HepG2 (cell line): ENCODE results near the gene DISP2. TPM values are rescaled to one million over a fixed set of nuclear protein-coding genes. Genes with fewer than 3 reads are reported as not detected.
A peak's percentile ranks its signal among the peaks of the same experiment; 100 is the strongest.

Experiments
- ATAC-seq: fragments of 200-7000 bp; cut with Tn5 transposase; 3 replicates; pipeline ENCODE4 v1.9.1; 2020; ENCODE audit warnings: mild to moderate bottlenecking, moderate library complexity
- BruUV-seq: library from RNA; stranded (reverse); fragments of 400-500 nt; replicated peaks from 2 replicates; lab custom pipeline; 2021; lab: Mats Ljungman, UMichigan
- CTCF ChIA-PET: fragments of 300-600 bp; formaldehyde crosslinking; extraction: SDS; loops from one replicate; lab custom pipeline; 2021; ENCODE audit warnings: low total read pairs, inconsistent platforms, low intra/inter-chr PET ratio; lab: Yijun Ruan, JAX
- POLR2A ChIA-PET: fragments of 350-600 bp; sonication (Branson Sonifier 250); formaldehyde crosslinking; loops from one replicate; lab custom pipeline; 2020; ENCODE audit warnings: antibody characterized with exemption, inconsistent platforms; lab: Yijun Ruan, JAX
- DNase-seq: peaks from one replicate; pipeline ENCODE4 v3.0.0-alpha.2; 2015; ENCODE audit warnings: low spot score
- FAIRE-seq: peaks from 3 replicates; lab custom pipeline; 2011; peaks lifted over from hg19 to GRCh38; lab: Jason Lieb, UNC
- H2AFZ ChIP-seq: one replicate; pipeline ENCODE4 v1.6.1; 2011; ENCODE audit warnings: low read length, inconsistent platforms
- H3K27ac ChIP-seq: fragments of 300-600 bp; 3 replicates; pipeline ENCODE4 v1.8.0; 2011; ENCODE audit warnings: mixed run types, mild to moderate bottlenecking, mixed read lengths, low read length, inconsistent platforms; ENCODE audit not compliant: insufficient read depth; ENCODE audit errors: extremely low read length
- H3K27me3 ChIP-seq, 2 experiments: fragments of 200-600 bp in 1 of 2; 2 replicates in 1 of 2; 3 replicates in 1 of 2; pipeline versions ENCODE4 v1.6.0 to v1.8.0; 2011; ENCODE audit warnings: low read length in 2 of 2, mild to moderate bottlenecking in 2 of 2, moderate library complexity in 2 of 2, inconsistent platforms in 1 of 2; ENCODE audit not compliant: insufficient read depth in 2 of 2, control insufficient read depth in 1 of 2
- H3K36me3 ChIP-seq, 2 experiments: fragments of 200-600 bp in 1 of 2; replicated peaks in 1 of 2; 2 replicates in 1 of 2; 3 replicates in 1 of 2; pipeline versions ENCODE4 v1.5.1 to v1.8.0; 2011; ENCODE audit warnings: low read length in 2 of 2, inconsistent platforms in 1 of 2; ENCODE audit not compliant: insufficient read depth in 2 of 2, control insufficient read depth in 1 of 2
- H3K4me1 ChIP-seq: 2 replicates; pipeline ENCODE4 v1.5.1; 2012; ENCODE audit warnings: low read length, inconsistent platforms; ENCODE audit not compliant: insufficient read depth
- H3K4me2 ChIP-seq: 2 replicates; pipeline ENCODE4 v1.6.0; 2011; ENCODE audit warnings: low read depth, low read length, inconsistent platforms
- H3K4me3 ChIP-seq, 3 experiments: fragments of 200-600 bp in 1 of 3; sonication (generic), shearing (Covaris generic) in 1 of 3; replicated peaks in 1 of 3; 2 replicates each; pipeline ENCODE4 v1.5.1; 2011 to 2016; ENCODE audit warnings: low read length in 3 of 3, inconsistent platforms in 2 of 3, low read depth in 2 of 3, mild to moderate bottlenecking in 2 of 3, control low read depth in 1 of 3, mixed read lengths in 1 of 3; ENCODE audit not compliant: insufficient read depth in 1 of 3
- H3K79me2 ChIP-seq: one replicate; pipeline ENCODE4 v1.6.1; 2011; ENCODE audit warnings: low read length, inconsistent platforms; ENCODE audit not compliant: insufficient read depth
- H3K9ac ChIP-seq: 2 replicates; pipeline ENCODE4 v1.6.0; 2011; ENCODE audit warnings: mild to moderate bottlenecking, low read depth, low read length, inconsistent platforms; ENCODE audit not compliant: insufficient read depth
- H3K9me3 ChIP-seq: 2 replicates; pipeline ENCODE4 v1.5.1; 2012; ENCODE audit warnings: mild to moderate bottlenecking, low read length
- H4K20me1 ChIP-seq: 2 replicates; pipeline ENCODE4 v1.6.0; 2011; ENCODE audit warnings: inconsistent platforms, mild to moderate bottlenecking, low read length, moderate library complexity; ENCODE audit not compliant: insufficient read depth
- CREM ChIP-seq, 2 experiments: sonication (generic) in 1 of 2; formaldehyde crosslinking in 1 of 2; IDR thresholded peaks; 2 replicates each; pipeline versions ENCODE4 v1.4.0 to v1.6.1; 2016 to 2020; ENCODE audit warnings: antibody characterized with exemption in 1 of 2, mild to moderate bottlenecking in 1 of 2, missing genetic modification reagents in 1 of 2
- DRAP1 ChIP-seq: IDR thresholded peaks from 2 replicates; pipeline ENCODE4 v1.6.1; 2016; ENCODE audit warnings: missing genetic modification reagents, missing compliant biosample characterization
- FOXA3 ChIP-seq: IDR thresholded peaks from 2 replicates; pipeline ENCODE4 v1.6.1; 2016; ENCODE audit warnings: missing genetic modification reagents, missing compliant biosample characterization
- KDM5A ChIP-seq: fragments of 200-600 bp; sonication (generic); IDR thresholded peaks from 2 replicates; pipeline ENCODE4 v1.7.0; 2018; ENCODE audit warnings: antibody characterized with exemption, mild to moderate bottlenecking, low read length, borderline replicate concordance
- NAIF1 ChIP-seq: sonication (generic); formaldehyde crosslinking; IDR thresholded peaks from 2 replicates; pipeline ENCODE4 v1.5.0; 2020; ENCODE audit warnings: mild to moderate bottlenecking, missing genetic modification reagents, borderline replicate concordance
- SNAPC5 ChIP-seq: sonication (generic); formaldehyde crosslinking; IDR thresholded peaks from 2 replicates; pipeline ENCODE4 v1.8.1; 2023; ENCODE audit warnings: mild to moderate bottlenecking, missing genetic modification reagents, borderline replicate concordance
- STAG1 ChIP-seq: sonication (generic); formaldehyde crosslinking; IDR thresholded peaks from 2 replicates; pipeline ENCODE4 v1.4.0; 2020; ENCODE audit warnings: missing genetic modification reagents
- TAF15 ChIP-seq: fragments of 200-400 bp; formaldehyde crosslinking; IDR thresholded peaks from one replicate; pipeline ENCODE4 v1.6.1; 2018; ENCODE audit warnings: mild to moderate bottlenecking, low read depth, low read length; ENCODE audit not compliant: poor library complexity, severe bottlenecking
- TOE1 ChIP-seq: sonication (generic); formaldehyde crosslinking; IDR thresholded peaks from 2 replicates; pipeline ENCODE4 v1.4.0; 2020; ENCODE audit warnings: mild to moderate bottlenecking, missing genetic modification reagents
- ZNF432 ChIP-seq: sonication (generic); formaldehyde crosslinking; IDR thresholded peaks from 2 replicates; pipeline ENCODE4 v1.5.0; 2020; ENCODE audit warnings: missing genetic modification reagents, mild to moderate bottlenecking, borderline replicate concordance
- ZNF619 ChIP-seq: sonication (generic); formaldehyde crosslinking; IDR thresholded peaks from 2 replicates; pipeline ENCODE4 v1.4.0; 2020; ENCODE audit warnings: mild to moderate bottlenecking, missing genetic modification reagents
- ZNF768 ChIP-seq: sonication (generic); formaldehyde crosslinking; IDR thresholded peaks from 2 replicates; pipeline ENCODE4 v1.4.0; 2020; ENCODE audit warnings: missing genetic modification reagents
- ZNF800 ChIP-seq: sonication (generic); formaldehyde crosslinking; IDR thresholded peaks from 2 replicates; pipeline ENCODE4 v1.4.0; 2020; ENCODE audit warnings: missing genetic modification reagents
- WGBS: methylation state at CpG from one replicate; pipeline ENCODE4 v1.1.6; 2017; ENCODE audit warnings: low lambda C conversion rate; 5-methylcytosine and 5-hydroxymethylcytosine counted together
- in situ Hi-C: cut with HindIII; loops from 2 replicates; pipeline ENCODE4 v1.10.0; 2017; ENCODE audit warnings: low pct_unique_long_range_greater_than_20kb; ENCODE audit not compliant: extremely low pct_ligation_motif_present
- intact Hi-C: fragments of 100-400 bp; cut with micrococcal nuclease; formaldehyde crosslinking; loops from one replicate; pipeline ENCODE4 v1.10.0; 2022; ENCODE audit not compliant: unreplicated experiment
- polyA plus RNA-seq, 8 experiments: library from polyadenylated mRNA; depleted of rRNA in 3 of 8; stranded (reverse) in 7 of 8; unstranded in 1 of 8; fragments of >200 nt; fragmentation: Illumina TruSeq in 4 of 8; extraction: Trizol in 4 of 8; gene quantifications; 2 replicates each; pipeline versions ENCODE4 v1.2.1 to v1.2.3, GENCODE V29; 2011 to 2016; ENCODE audit warnings: low read depth in 4 of 8, missing spikeins in 1 of 8, mixed read lengths in 1 of 8; ENCODE audit not compliant: insufficient read depth in 1 of 8
- total RNA-seq, 5 experiments: library from RNA; depleted of rRNA; stranded (reverse); fragments of >200 nt; fragmentation: Illumina TruSeq; extraction: Trizol; gene quantifications; 2 replicates each; pipeline ENCODE4 v1.2.3, GENCODE V29; 2016; ENCODE audit warnings: low read depth in 1 of 5
- TF ChIP-seq, protein P1 (sequence below): sonication (generic); formaldehyde crosslinking; IDR thresholded peaks from 2 replicates; pipeline ENCODE4 v1.5.0; 2020; ENCODE audit warnings: missing genetic modification reagents
- TF ChIP-seq, protein P2 (sequence below): sonication (generic); formaldehyde crosslinking; IDR thresholded peaks from 2 replicates; pipeline ENCODE4 v1.5.1; 2020; ENCODE audit warnings: missing genetic modification reagents, mild to moderate bottlenecking, borderline replicate concordance

Gene DISP2
- total and polyA plus RNA-seq, 2 of the 13 experiments (the other 11 are each of a cell fraction or from before 2014, with no cell fraction given) = 0.09 to 0.32 TPM

DNA sequence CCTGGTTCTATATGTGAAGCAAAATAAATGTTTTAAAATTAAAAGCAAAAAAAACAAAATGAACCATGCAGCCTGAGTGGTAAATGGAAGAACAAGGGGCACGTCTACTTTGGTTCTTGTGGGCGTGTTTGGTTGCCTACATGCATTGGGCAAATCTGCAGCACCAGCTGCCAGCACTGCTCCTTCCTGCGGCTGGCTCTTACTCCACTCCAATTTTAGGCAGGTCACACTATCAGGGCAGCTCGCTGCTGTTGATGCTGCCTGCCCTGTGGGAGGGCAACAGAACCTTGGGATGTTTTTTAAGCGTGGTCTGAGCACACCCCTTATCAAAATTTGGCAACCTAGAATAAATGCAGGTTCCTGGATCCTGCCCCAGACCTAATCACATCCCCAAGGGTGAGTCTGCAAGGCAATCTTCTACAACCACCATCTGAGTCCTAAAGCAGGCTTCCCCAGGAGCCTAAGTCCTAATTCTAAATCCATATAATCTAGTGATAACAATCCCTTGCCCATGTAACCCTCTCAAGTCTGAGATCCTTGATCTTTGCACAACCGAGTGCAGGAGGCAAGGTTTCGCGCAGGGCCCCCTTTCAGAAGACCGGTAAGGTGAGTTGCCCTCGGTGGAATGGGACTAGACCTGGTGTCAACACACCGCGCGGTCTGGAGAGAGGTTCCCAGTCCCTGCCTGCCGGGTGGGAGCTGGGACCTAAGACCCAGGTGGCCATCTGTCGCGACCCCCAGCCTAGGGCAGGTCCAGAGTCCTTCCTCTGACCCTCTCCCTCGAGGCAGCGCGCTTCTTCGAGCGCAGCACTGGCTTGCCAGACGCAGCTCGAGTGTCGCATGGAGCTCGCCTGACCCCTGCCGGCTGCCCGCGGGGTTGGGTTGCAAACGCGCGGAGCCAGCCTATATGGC is 63.5 kb downstream of the DISP2 start (continued):
- TF ChIP-seq KDM5A (no peak), ZNF768 (CRISPR knock-in tag) (peak; percentile 66; the same call in 1 of the 2 replicates), ZNF619 (CRISPR knock-in tag) (0 out of 2 replicates have a peak, but pooled peaks have one; percentile 36), ZNF800 (CRISPR knock-in tag) (peak; percentile 73), STAG1 (peak; percentile 95)
- TF ChIP-seq, all 625 proteins: peak for 105

- FAIRE-seq = no peak
- no peak overlapping the region for H3K9ac ChIP-seq
- CTCF ChIA-PET = no interaction called here
- H3K4me3 ChIP-seq = no peak overlapping the region
- no peaks in the 10 kb centered on the region for H3K36me3 ChIP-seq
- intact Hi-C loops (loop anchor here (5.0 kb wide), 1 partner anchor 102 kb away; the partner anchor contains the start of gene INAFM2), in situ Hi-C loops (loop anchor here (5.0 kb wide), 1 partner anchor 77 kb away; no protein-coding TSS in a partner anchor)
- no peaks in the 10 kb centered on the region for H3K9me3 ChIP-seq
- WGBS = 26% methylated on average over 4 of the region's 6 CpGs
- H3K27ac ChIP-seq = no peak overlapping the region
- H2AFZ ChIP-seq = no peak overlapping the region
- H3K4me2 ChIP-seq = no peak overlapping the region
- no peaks in the 10 kb centered on the region for H3K79me2 ChIP-seq
- no TSS peak for BruUV-seq
- H4K20me1 ChIP-seq = no peaks in the 10 kb centered on the region
- no peak for DNase-seq
- POLR2A ChIA-PET = interaction anchor here (1.7 kb wide), 1 partner anchor 15 kb away, joined by 3 read pairs; no protein-coding TSS in a partner anchor
- ATAC-seq = no peak
- H3K4me1 ChIP-seq = peaks cover 10% of the 10 kb centered on the region
- no peaks in the 10 kb centered on the region; a peak in 2 of 5 replicates for H3K27me3 ChIP-seq
- no peak for TF ChIP-seq ZNF432 (CRISPR knock-in tag)
- TF ChIP-seq, protein P1, sequence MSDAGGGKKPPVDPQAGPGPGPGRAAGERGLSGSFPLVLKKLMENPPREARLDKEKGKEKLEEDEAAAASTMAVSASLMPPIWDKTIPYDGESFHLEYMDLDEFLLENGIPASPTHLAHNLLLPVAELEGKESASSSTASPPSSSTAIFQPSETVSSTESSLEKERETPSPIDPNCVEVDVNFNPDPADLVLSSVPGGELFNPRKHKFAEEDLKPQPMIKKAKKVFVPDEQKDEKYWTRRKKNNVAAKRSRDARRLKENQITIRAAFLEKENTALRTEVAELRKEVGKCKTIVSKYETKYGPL (CRISPR knock-in tag) = no peak
- no peak for TF ChIP-seq TOE1 (CRISPR knock-in tag)
- TF ChIP-seq, protein P2, sequence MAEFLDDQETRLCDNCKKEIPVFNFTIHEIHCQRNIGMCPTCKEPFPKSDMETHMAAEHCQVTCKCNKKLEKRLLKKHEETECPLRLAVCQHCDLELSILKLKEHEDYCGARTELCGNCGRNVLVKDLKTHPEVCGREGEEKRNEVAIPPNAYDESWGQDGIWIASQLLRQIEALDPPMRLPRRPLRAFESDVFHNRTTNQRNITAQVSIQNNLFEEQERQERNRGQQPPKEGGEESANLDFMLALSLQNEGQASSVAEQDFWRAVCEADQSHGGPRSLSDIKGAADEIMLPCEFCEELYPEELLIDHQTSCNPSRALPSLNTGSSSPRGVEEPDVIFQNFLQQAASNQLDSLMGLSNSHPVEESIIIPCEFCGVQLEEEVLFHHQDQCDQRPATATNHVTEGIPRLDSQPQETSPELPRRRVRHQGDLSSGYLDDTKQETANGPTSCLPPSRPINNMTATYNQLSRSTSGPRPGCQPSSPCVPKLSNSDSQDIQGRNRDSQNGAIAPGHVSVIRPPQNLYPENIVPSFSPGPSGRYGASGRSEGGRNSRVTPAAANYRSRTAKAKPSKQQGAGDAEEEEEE (CRISPR knock-in tag) = no peak
- TF ChIP-seq NAIF1 (CRISPR knock-in tag) = no peak
- TF ChIP-seq CREM (IDR thresholded peaks at IDR 0.05) = no peak
- no peak for TF ChIP-seq CREM (CRISPR knock-in tag; IDR thresholded peaks at IDR 0.05)
- no peak for TF ChIP-seq FOXA3 (CRISPR knock-in tag)
- no peak for TF ChIP-seq DRAP1 (CRISPR knock-in tag)
- no peak for TF ChIP-seq TAF15
- no peak for TF ChIP-seq SNAPC5 (CRISPR knock-in tag)
Measured at GRCh38 chr15:40424483-40425115, 66.6 kb downstream of the DISP2 start.
